SU-DHL-6 (cell line): Measurements from ENCODE around the gene SRPK1.

Experiments
- EZH2phosphoT487 ChIP-seq: fragments of 200-600 bp; sonication (generic), shearing (Covaris generic); conservative IDR thresholded peaks from 2 replicates; pipeline ENCODE4 v1.6.1; 2018; ENCODE audit warnings: mild to moderate bottlenecking, antibody characterized with exemption, low read length, moderate library complexity, mixed read lengths
- TF ChIP-seq, protein P1 (sequence below): fragments of 200-600 bp; sonication (generic); IDR thresholded peaks from one replicate; pipeline ENCODE4 v1.5.1; 2017; ENCODE audit warnings: antibody characterized with exemption, mild to moderate bottlenecking, low read length, moderate library complexity; ENCODE audit not compliant: insufficient read depth, poor library complexity, severe bottlenecking

DNA sequence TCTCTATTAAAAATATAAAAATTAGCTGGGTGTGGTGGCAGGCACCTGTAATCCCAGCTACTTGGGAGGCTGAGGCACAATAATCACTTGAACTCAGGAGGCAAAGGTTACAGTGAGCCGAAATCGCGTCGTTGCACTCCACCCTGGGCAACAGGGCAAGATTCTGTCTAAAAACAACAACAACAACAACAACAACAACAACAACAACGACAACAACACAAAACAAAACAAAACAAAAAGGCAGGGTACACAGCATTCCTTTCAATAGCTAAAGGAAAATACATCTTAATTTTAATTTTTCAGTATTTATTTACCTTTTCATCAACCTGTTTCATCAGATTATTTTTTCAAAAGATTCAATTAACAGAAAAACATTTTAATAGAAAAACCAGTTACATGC lies 28.4 kb downstream of the SRPK1 start:
- TF ChIP-seq EZH2phosphoT487: no peak
- TF ChIP-seq, protein P1, sequence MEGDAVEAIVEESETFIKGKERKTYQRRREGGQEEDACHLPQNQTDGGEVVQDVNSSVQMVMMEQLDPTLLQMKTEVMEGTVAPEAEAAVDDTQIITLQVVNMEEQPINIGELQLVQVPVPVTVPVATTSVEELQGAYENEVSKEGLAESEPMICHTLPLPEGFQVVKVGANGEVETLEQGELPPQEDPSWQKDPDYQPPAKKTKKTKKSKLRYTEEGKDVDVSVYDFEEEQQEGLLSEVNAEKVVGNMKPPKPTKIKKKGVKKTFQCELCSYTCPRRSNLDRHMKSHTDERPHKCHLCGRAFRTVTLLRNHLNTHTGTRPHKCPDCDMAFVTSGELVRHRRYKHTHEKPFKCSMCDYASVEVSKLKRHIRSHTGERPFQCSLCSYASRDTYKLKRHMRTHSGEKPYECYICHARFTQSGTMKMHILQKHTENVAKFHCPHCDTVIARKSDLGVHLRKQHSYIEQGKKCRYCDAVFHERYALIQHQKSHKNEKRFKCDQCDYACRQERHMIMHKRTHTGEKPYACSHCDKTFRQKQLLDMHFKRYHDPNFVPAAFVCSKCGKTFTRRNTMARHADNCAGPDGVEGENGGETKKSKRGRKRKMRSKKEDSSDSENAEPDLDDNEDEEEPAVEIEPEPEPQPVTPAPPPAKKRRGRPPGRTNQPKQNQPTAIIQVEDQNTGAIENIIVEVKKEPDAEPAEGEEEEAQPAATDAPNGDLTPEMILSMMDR: no peak
